Stomach (tissue), 9 donors: ENCODE data around the gene NPIPA3. TPM values are rescaled to one million over a fixed set of nuclear protein-coding genes. Genes with fewer than 3 reads are reported as not detected.

Experiments used
- DNase-seq, 2 donors: peaks; one replicate each; pipeline versions ENCODE4 v3.0.0 to v3.0.0-alpha.2; 2013 to 2019
- H3K27ac ChIP-seq, 5 donors: fragments of 200-600 bp in 4 of 5; sonication (generic) in 4 of 5; one replicate each; pipeline ENCODE4 v1.5.1; 2013 to 2019; ENCODE audit warnings: mild to moderate bottlenecking in 1 of 5, moderate library complexity in 1 of 5
- H3K27me3 ChIP-seq, 3 donors: fragments of 200-600 bp; sonication (generic); one replicate each; pipeline ENCODE4 v1.5.1; 2017 to 2019; ENCODE audit warnings: mixed run types in 1 of 3
- H3K36me3 ChIP-seq, 4 donors: fragments of 200-600 bp; sonication (generic); 1 replicate in 3 of 4; 2 replicates in 1 of 4; pipeline ENCODE4 v1.5.1; 2016 to 2019
- H3K4me1 ChIP-seq, 4 donors: fragments of 200-600 bp; sonication (generic); one replicate each; pipeline ENCODE4 v1.5.1; 2016 to 2019
- H3K4me3 ChIP-seq, 4 donors: fragments of 200-600 bp; sonication (generic) in 3 of 4; one replicate each; pipeline ENCODE4 v1.5.1; 2016 to 2019; ENCODE audit warnings: mild to moderate bottlenecking in 1 of 4
- H3K9me3 ChIP-seq, 4 donors: fragments of 200-600 bp; sonication (generic); one replicate each; pipeline ENCODE4 v1.5.1; 2016 to 2019
- CTCF ChIP-seq, 7 experiments: fragments of 450-650 bp in 4 of 7; fragments of 200-600 bp in 3 of 7; sonication (generic) in 3 of 7; IDR thresholded peaks; one replicate each; pipeline ENCODE4 v1.5.1; 2016 to 2019; ENCODE audit warnings: antibody characterized with exemption in 7 of 7, control low read depth in 2 of 7, mild to moderate bottlenecking in 1 of 7
- EP300 ChIP-seq: sonication (generic); formaldehyde crosslinking; IDR thresholded peaks from one replicate; pipeline ENCODE4 v1.6.1; 2017; ENCODE audit warnings: antibody characterized with exemption
- POLR2A ChIP-seq, 4 donors: fragments of 450-650 bp; IDR thresholded peaks; one replicate each; pipeline ENCODE4 v1.6.1; 2016; ENCODE audit warnings: antibody characterized with exemption in 4 of 4, control low read depth in 2 of 4, mild to moderate bottlenecking in 1 of 4, moderate library complexity in 1 of 4
- POLR2AphosphoS5 ChIP-seq, 3 donors: sonication (generic); formaldehyde crosslinking; IDR thresholded peaks; one replicate each; pipeline ENCODE4 v1.6.1; 2016; ENCODE audit warnings: antibody characterized with exemption in 3 of 3
- WGBS, 5 donors: extraction: QIAGEN DNeasy Blood & Tissue Kit in 3 of 5; methylation state at CpG; one replicate each; pipeline versions ENCODE4 v1.1.5 to v1.1.7; 2013 to 2018; 5-methylcytosine and 5-hydroxymethylcytosine counted together
- intact Hi-C: fragments of 100-400 bp; cut with DNase I; formaldehyde crosslinking; loops from one replicate; pipeline ENCODE4 v1.15.1; 2023; ENCODE audit warnings: low total_unique reads
- polyA plus RNA-seq, 3 donors: library from polyadenylated mRNA; stranded (reverse); fragments of 200-250 nt; gene quantifications; one replicate each; pipeline ENCODE4 v1.2.3, GENCODE V29; 2013
- total RNA-seq, 5 donors: library from RNA; depleted of rRNA; stranded (reverse); fragments of >200 nt; gene quantifications; one replicate each; pipeline versions ENCODE4 v1.1.0 to v1.2.3, GENCODE V29; 2014 to 2016
- donor health status: healthy with polysubstance abuse.
- donor health status: Bipolar disorder and iron deficiency.
- donor health status: healthy.

The NPIPA3 gene
- total and polyA plus RNA-seq, 8 donors, result 0.90 to 1.7 TPM; not detected in 6

DNA sequence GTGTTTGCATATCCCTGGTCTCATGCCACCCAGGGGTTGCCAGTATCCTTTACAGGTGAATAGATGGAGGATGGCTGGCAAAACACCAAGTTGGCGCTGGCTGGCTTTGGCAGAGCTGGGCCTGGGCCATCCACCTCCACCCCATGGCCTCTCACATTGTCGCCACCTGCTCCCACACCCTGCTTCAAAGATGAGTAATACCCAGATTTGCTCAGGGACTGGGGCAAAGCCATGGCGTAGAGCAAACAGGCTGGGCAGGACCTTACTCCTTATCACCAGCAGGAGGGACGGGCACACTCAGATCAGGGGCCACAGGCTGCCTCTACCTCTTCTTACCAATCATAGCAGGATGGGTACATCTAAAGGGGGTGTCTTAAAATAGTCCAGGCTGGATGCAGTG lies 33.4 kb upstream of the NPIPA3 start:
- Histone ChIP-seq H3K9me3 (no peaks in the 10 kb centered on the region), H3K27ac (peak overlapping the region; percentile 1 to 82 (median 65)), H3K27me3 (no peaks in the 10 kb centered on the region), H3K4me1 (peaks cover 0 to 35% (median 25%) of the 10 kb centered on the region in 4 donors), H3K4me3 (no peak overlapping the region), H3K36me3 (peaks cover 33 to 49% (median 45%) of the 10 kb centered on the region in 4 donors)
- intact Hi-C loops, result no loop called here
- 29 to 65% (median 49%) methylated on average over 4 of the region's 4 CpGs for WGBS, 5 donors
- TF ChIP-seq CTCF (IDR thresholded peaks at IDR 0.05) (peak in 3 of 7 experiments; percentile 10 to 35 (median 18)), POLR2AphosphoS5 (IDR thresholded peaks at IDR 0.05) (peak in 2 of 3 donors; percentile 48 to 93), POLR2A (IDR thresholded peaks at IDR 0.05) (no peak), EP300 (no peak)
- peak; percentile 60 to 91 for DNase-seq

GRCh38 chr16:14672403-14672971 lies 30.7 kb upstream of the NPIPA3 start:
- Histone ChIP-seq H3K27me3 (no peaks in the 10 kb centered on the region), H3K36me3 (peaks cover 6 to 22% (median 18%) of the 10 kb centered on the region in 4 donors), H3K27ac (peak overlapping the region; percentile 67 to 86 (median 76)), H3K4me3 (no peak overlapping the region), H3K4me1 (peaks cover 0 to 35% (median 25%) of the 10 kb centered on the region in 4 donors), H3K9me3 (no peaks in the 10 kb centered on the region)
- 23 to 54% (median 26%) methylated on average over 7 of the region's 7 CpGs for WGBS, 5 donors
- peak; percentile 26 to 53 for DNase-seq
- TF ChIP-seq POLR2A (IDR thresholded peaks at IDR 0.05), result no peak
- TF ChIP-seq CTCF (IDR thresholded peaks at IDR 0.05), result no peak
- peak in 2 of 3 donors; percentile 67 to 83 for TF ChIP-seq POLR2AphosphoS5 (IDR thresholded peaks at IDR 0.05)
- intact Hi-C loops, result no loop called here

DNA sequence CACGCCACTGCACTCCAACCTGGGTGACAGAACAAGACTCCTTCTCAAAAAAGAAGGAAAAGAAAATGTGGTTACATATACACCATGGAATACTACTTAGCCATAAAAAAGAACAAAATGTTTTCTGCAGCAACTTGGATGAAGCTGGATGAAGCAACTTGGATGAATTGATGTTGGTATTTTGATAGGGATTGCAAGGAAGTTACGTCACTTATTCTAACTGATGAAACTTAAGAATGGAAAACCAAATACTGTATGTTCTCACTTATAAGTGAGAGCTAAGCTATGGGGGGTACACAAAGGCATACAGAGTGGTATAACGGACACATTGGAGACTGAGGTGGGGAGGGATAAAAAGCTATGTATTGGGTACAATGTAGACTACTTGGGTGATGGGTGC lies 26.6 kb upstream of the NPIPA3 start:
- Histone ChIP-seq H3K36me3 (no peaks in the 10 kb centered on the region), H3K9me3 (no peaks in the 10 kb centered on the region), H3K4me1 (peaks cover 0 to 16% (median 15%) of the 10 kb centered on the region in 4 donors), H3K27me3 (peaks cover 0 to 5% (median 0%) of the 10 kb centered on the region in 3 donors), H3K4me3 (no peak overlapping the region), H3K27ac (no peak overlapping the region)
- WGBS, 5 donors, result 88 to 95% (median 91%) methylated on average over 3 of the region's 3 CpGs
- DNase-seq, result no peak
- intact Hi-C loops, result no loop called here
- TF ChIP-seq POLR2AphosphoS5 (IDR thresholded peaks at IDR 0.05) (no peak), CTCF (IDR thresholded peaks at IDR 0.05) (no peak), POLR2A (IDR thresholded peaks at IDR 0.05) (no peak), EP300 (no peak)

- 93 to 96% (median 95%) methylated on average over 5 of the region's 5 CpGs for WGBS, 5 donors
- Histone ChIP-seq H3K36me3 (no peaks in the 10 kb centered on the region), H3K4me3 (no peak overlapping the region), H3K27me3 (peaks cover 0 to 5% (median 0%) of the 10 kb centered on the region in 3 donors), H3K9me3 (no peaks in the 10 kb centered on the region), H3K27ac (no peak overlapping the region), H3K4me1 (peaks cover 0 to 9% (median 8%) of the 10 kb centered on the region in 4 donors)
- TF ChIP-seq POLR2AphosphoS5 (IDR thresholded peaks at IDR 0.05) (no peak), POLR2A (IDR thresholded peaks at IDR 0.05) (no peak), EP300 (no peak), CTCF (IDR thresholded peaks at IDR 0.05) (no peak)
- no peak for DNase-seq
- intact Hi-C loops, result no loop called here
Observed at GRCh38 chr16:14677627-14678026, 25.6 kb upstream of the NPIPA3 start.
